ENCODE results near the gene SPG11.

- TF ChIP-seq CTCF (IDR thresholded peaks at IDR 0.05; ENCODE audit: low read depth, low read length), result no peak
- no peak for TF ChIP-seq EZH2phosphoT487 (IDR thresholded peaks at IDR 0.05; ENCODE audit: low read depth)
Observed at GRCh38 chr15:44596511-44597010, 66.9 kb downstream of the SPG11 start.

Data from OCI-LY3 (cell line).